BLaER1 treated with 17β-estradiol and CSF1 and Interleukin-3, amounts not matched to agents 10 nM and 100 nM (cell line): ENCODE results near the gene PINLYP.

Experiments used
- H3K27ac ChIP-seq, 11 experiments: shearing (Covaris generic); formaldehyde crosslinking; 2 replicates each; pipeline ENCODE4 v1.8.1; 2022
- H3K27me3 ChIP-seq, 11 experiments: shearing (Covaris generic); formaldehyde crosslinking; 2 replicates each; pipeline ENCODE4 v1.8.1; 2022
- H3K36me3 ChIP-seq, 11 experiments: shearing (Covaris generic); formaldehyde crosslinking; 2 replicates each; pipeline ENCODE4 v1.8.1; 2022
- H3K4me1 ChIP-seq, 10 experiments: shearing (Covaris generic); formaldehyde crosslinking; 2 replicates each; pipeline ENCODE4 v1.8.1; 2022
- H3K4me2 ChIP-seq, 11 experiments: shearing (Covaris generic); formaldehyde crosslinking; 2 replicates each; pipeline ENCODE4 v1.8.1; 2022
- H3K4me3 ChIP-seq, 10 experiments: shearing (Covaris generic); formaldehyde crosslinking; 2 replicates each; pipeline ENCODE4 v1.8.1; 2022
- H3K9ac ChIP-seq, 11 experiments: shearing (Covaris generic); formaldehyde crosslinking; 2 replicates each; pipeline ENCODE4 v1.8.1; 2022
- H3K9me3 ChIP-seq, 11 experiments: shearing (Covaris generic); formaldehyde crosslinking; replicated peaks in 1 of 11; 2 replicates each; pipeline ENCODE4 v1.8.1; 2022
- H4K20me1 ChIP-seq, 11 experiments: shearing (Covaris generic); formaldehyde crosslinking; 2 replicates each; pipeline ENCODE4 v1.8.1; 2022
- Cebpa-rat ChIP-seq, 11 experiments: shearing (Covaris generic); IDR thresholded peaks; 2 replicates each; pipeline ENCODE4 v1.8.1; 2022

The PINLYP gene

GRCh38 chr19:43553656-43554055 lies 21.9 kb upstream of the PINLYP start:
- no peak for TF ChIP-seq Cebpa-rat (IDR thresholded peaks at IDR 0.05)
- H3K4me3 ChIP-seq = no peak overlapping the region
- H3K4me1 ChIP-seq = peaks cover 29 to 56% (median 43%) of the 10 kb centered on the region in 10 experiments
- peak overlapping the region in 10 of 11 experiments; percentile 38 to 71 (median 60); a peak in 10 of 22 replicates for H3K9ac ChIP-seq
- H3K4me2 ChIP-seq = peak overlapping the region in 3 of 11 experiments; percentile 58 to 78 (median 71); a peak in 2 of 22 replicates
- H3K27ac ChIP-seq = peak overlapping the region in 9 of 11 experiments; percentile 44 to 78 (median 69); a peak in 16 of 22 replicates
- H3K9me3 ChIP-seq = no peaks in the 10 kb centered on the region
- no peaks in the 10 kb centered on the region for H3K27me3 ChIP-seq
- peaks cover 0 to 12% (median 0%) of the 10 kb centered on the region in 11 experiments; a peak in 2 of 22 replicates for H4K20me1 ChIP-seq
- H3K36me3 ChIP-seq = peaks cover 74 to 94% (median 84%) of the 10 kb centered on the region in 11 experiments

GRCh38 chr19:43554317-43554895 lies 21.2 kb upstream of the PINLYP start:
- Histone ChIP-seq H3K27ac (peak overlapping the region in 9 of 11 experiments; percentile 1 to 78 (median 56); a peak in 17 of 22 replicates), H3K36me3 (peaks cover 66 to 94% (median 82%) of the 10 kb centered on the region in 11 experiments), H3K27me3 (no peaks in the 10 kb centered on the region), H3K4me2 (peak overlapping the region in 7 of 11 experiments; percentile 1 to 78 (median 35); a peak in 8 of 22 replicates), H4K20me1 (peaks cover 0 to 12% (median 0%) of the 10 kb centered on the region in 11 experiments; a peak in 2 of 22 replicates), H3K9ac (peak overlapping the region in 9 of 11 experiments; percentile 9 to 71 (median 59); a peak in 14 of 22 replicates), H3K9me3 (no peaks in the 10 kb centered on the region), H3K4me3 (no peak overlapping the region), H3K4me1 (peaks cover 29 to 56% (median 44%) of the 10 kb centered on the region in 10 experiments)
- no peak for TF ChIP-seq Cebpa-rat (IDR thresholded peaks at IDR 0.05)

GRCh38 chr19:43555185-43555770 lies 20.3 kb upstream of the PINLYP start:
- Histone ChIP-seq H3K9ac (peak overlapping the region in 8 of 11 experiments; percentile 9 to 71 (median 56); a peak in 8 of 22 replicates), H3K36me3 (peaks cover 64 to 94% (median 77%) of the 10 kb centered on the region in 11 experiments), H3K4me3 (no peak overlapping the region), H3K27ac (peak overlapping the region in 5 of 11 experiments; percentile 56 to 78 (median 74); a peak in 11 of 22 replicates), H3K4me2 (peak overlapping the region in 6 of 11 experiments; percentile 3 to 42 (median 28); a peak in 6 of 22 replicates), H3K27me3 (no peaks in the 10 kb centered on the region), H4K20me1 (peaks cover 0 to 12% (median 0%) of the 10 kb centered on the region in 11 experiments; a peak in 2 of 22 replicates), H3K4me1 (peaks cover 36 to 65% (median 53%) of the 10 kb centered on the region in 10 experiments), H3K9me3 (no peaks in the 10 kb centered on the region)
- no peak for TF ChIP-seq Cebpa-rat (IDR thresholded peaks at IDR 0.05)

GRCh38 chr19:43560687-43561086 lies 14.9 kb upstream of the PINLYP start:
- Histone ChIP-seq H3K4me1 (peaks cover 64 to 91% (median 72%) of the 10 kb centered on the region in 10 experiments), H3K9ac (peak overlapping the region; percentile 36 to 84 (median 70); a peak in 18 of 22 replicates), H3K4me3 (peak overlapping the region in 1 of 10 experiments; percentile 9; a peak in 1 of 20 replicates), H3K9me3 (no peaks in the 10 kb centered on the region; a peak in 1 of 22 replicates), H3K4me2 (peak overlapping the region; percentile 64 to 82 (median 70)), H3K27ac (peak overlapping the region in 10 of 11 experiments; percentile 91 to 98 (median 96); a peak in 20 of 22 replicates), H3K27me3 (no peaks in the 10 kb centered on the region), H3K36me3 (peaks cover 19 to 57% (median 33%) of the 10 kb centered on the region in 11 experiments; a peak in 20 of 22 replicates), H4K20me1 (no peaks in the 10 kb centered on the region; a peak in 2 of 22 replicates)
- no peak for TF ChIP-seq Cebpa-rat (IDR thresholded peaks at IDR 0.05)

GRCh38 chr19:43561139-43561970 lies 14.2 kb upstream of the PINLYP start:
- no peak for TF ChIP-seq Cebpa-rat (IDR thresholded peaks at IDR 0.05)
- Histone ChIP-seq H3K4me1 (peaks cover 70 to 86% (median 77%) of the 10 kb centered on the region in 10 experiments), H3K36me3 (peaks cover 12 to 51% (median 27%) of the 10 kb centered on the region in 11 experiments; a peak in 20 of 22 replicates), H4K20me1 (no peaks in the 10 kb centered on the region; a peak in 1 of 22 replicates), H3K27me3 (no peaks in the 10 kb centered on the region), H3K9me3 (no peaks in the 10 kb centered on the region; a peak in 1 of 22 replicates), H3K9ac (peak overlapping the region; percentile 36 to 84 (median 74); a peak in 21 of 22 replicates), H3K4me3 (peak overlapping the region in 2 of 10 experiments; percentile 9 to 25; a peak in 2 of 20 replicates), H3K4me2 (peak overlapping the region; percentile 64 to 82 (median 70)), H3K27ac (peak overlapping the region; percentile 79 to 98 (median 96))

GRCh38 chr19:43562226-43562697 lies 13.3 kb upstream of the PINLYP start:
- Histone ChIP-seq H3K9ac (peak overlapping the region; percentile 53 to 84 (median 74); a peak in 21 of 22 replicates), H3K4me3 (peak overlapping the region in 5 of 10 experiments; percentile 2 to 28 (median 21); a peak in 5 of 20 replicates), H3K36me3 (peaks cover 6 to 43% (median 21%) of the 10 kb centered on the region in 11 experiments; a peak in 19 of 22 replicates), H3K27ac (peak overlapping the region; percentile 79 to 98 (median 96)), H3K4me1 (peaks cover 76 to 88% (median 82%) of the 10 kb centered on the region in 10 experiments), H4K20me1 (no peaks in the 10 kb centered on the region; a peak in 1 of 22 replicates), H3K27me3 (no peaks in the 10 kb centered on the region), H3K9me3 (no peaks in the 10 kb centered on the region; a peak in 1 of 22 replicates), H3K4me2 (peak overlapping the region; percentile 64 to 82 (median 70))
- no peak for TF ChIP-seq Cebpa-rat (IDR thresholded peaks at IDR 0.05)

- H3K4me3 ChIP-seq = peak overlapping the region in 2 of 10 experiments; percentile 2 to 50; a peak in 2 of 20 replicates
- peak overlapping the region; percentile 79 to 98 (median 96) for H3K27ac ChIP-seq
- peaks cover 71 to 88% (median 83%) of the 10 kb centered on the region in 10 experiments for H3K4me1 ChIP-seq
- peak overlapping the region; percentile 65 to 88 (median 79) for H3K4me2 ChIP-seq
- no peaks in the 10 kb centered on the region; a peak in 1 of 22 replicates for H3K9me3 ChIP-seq
- peak; percentile 50 to 99 (median 95); a peak in 20 of 22 replicates for TF ChIP-seq Cebpa-rat (IDR thresholded peaks at IDR 0.05)
- no peaks in the 10 kb centered on the region for H3K27me3 ChIP-seq
- H3K9ac ChIP-seq = peak overlapping the region; percentile 64 to 87 (median 81)
- H4K20me1 ChIP-seq = no peaks in the 10 kb centered on the region; a peak in 1 of 22 replicates
- peaks cover 6 to 42% (median 19%) of the 10 kb centered on the region in 11 experiments; a peak in 19 of 22 replicates for H3K36me3 ChIP-seq
Measured at GRCh38 chr19:43562698-43563241, 12.8 kb upstream of the PINLYP start.
